Tibial nerve (tissue), 4 donors: Measurements from ENCODE around the gene CFAP61. TPM values are rescaled to one million over a fixed set of nuclear protein-coding genes. Genes with fewer than 3 reads are reported as not detected.
A peak's percentile ranks its signal among the peaks of the same experiment; 100 is the strongest.

Experiments used
- DNase-seq, 2 donors: peaks; one replicate each; pipeline ENCODE4 v3.0.0-alpha.2; 2019; ENCODE audit warnings: low spot score in 2 of 2
- H3K27ac ChIP-seq, 4 donors: fragments of 200-600 bp; sonication (generic) in 3 of 4; one replicate each; pipeline ENCODE4 v1.5.1; 2017 to 2019; ENCODE audit warnings: mild to moderate bottlenecking in 1 of 4
- H3K27me3 ChIP-seq, 2 donors: fragments of 200-600 bp; sonication (generic) in 1 of 2; one replicate each; pipeline versions ENCODE4 v1.5.1 to v1.6.0; 2017 to 2019
- H3K36me3 ChIP-seq, 3 donors: fragments of 200-600 bp; sonication (generic); one replicate each; pipeline ENCODE4 v1.5.1; 2018 to 2019
- H3K4me1 ChIP-seq, 4 donors: fragments of 200-600 bp; sonication (generic) in 3 of 4; one replicate each; pipeline ENCODE4 v1.5.1; 2017 to 2019
- H3K4me3 ChIP-seq, 4 donors: fragments of 200-600 bp; sonication (generic) in 3 of 4; one replicate each; pipeline ENCODE4 v1.5.1; 2017 to 2019; ENCODE audit warnings: mild to moderate bottlenecking in 1 of 4, moderate library complexity in 1 of 4
- H3K9me3 ChIP-seq, 4 donors: fragments of 200-600 bp; sonication (generic) in 3 of 4; one replicate each; pipeline ENCODE4 v1.5.1; 2017 to 2019
- CTCF ChIP-seq, 5 experiments: fragments of 200-600 bp in 3 of 5; fragments of 450-650 bp in 2 of 5; sonication (generic) in 3 of 5; IDR thresholded peaks; one replicate each; pipeline ENCODE4 v1.5.1; 2016 to 2019; ENCODE audit warnings: antibody characterized with exemption in 5 of 5, mild to moderate bottlenecking in 3 of 5, moderate library complexity in 2 of 5
- EP300 ChIP-seq, 2 donors: sonication (generic); formaldehyde crosslinking; IDR thresholded peaks; one replicate each; pipeline ENCODE4 v1.6.1; 2017; ENCODE audit warnings: antibody characterized with exemption in 2 of 2, mild to moderate bottlenecking in 1 of 2
- POLR2A ChIP-seq, 2 donors: fragments of 450-650 bp; IDR thresholded peaks; one replicate each; pipeline ENCODE4 v1.6.1; 2017; ENCODE audit warnings: antibody characterized with exemption in 2 of 2, mild to moderate bottlenecking in 2 of 2, moderate library complexity in 2 of 2
- WGBS, 2 donors: methylation state at CpG; one replicate each; pipeline ENCODE4 v1.1.5; 2018; 5-methylcytosine and 5-hydroxymethylcytosine counted together
- total RNA-seq, 4 donors: library from RNA; depleted of rRNA; stranded (reverse); fragments of >200 nt; gene quantifications; one replicate each; pipeline ENCODE4 v1.1.0, GENCODE V29; 2016

Gene CFAP61
- total RNA-seq, 4 donors from 2014 or later, result 0.21 to 1.5 (median 0.60) TPM; not detected in 1

- H3K27me3 ChIP-seq, result peaks cover 0 to 7% of the 10 kb centered on the region in 2 donors
- TF ChIP-seq CTCF (IDR thresholded peaks at IDR 0.05) (no peak), POLR2A (IDR thresholded peaks at IDR 0.05) (no peak), EP300 (IDR thresholded peaks at IDR 0.05) (no peak)
- no peak for DNase-seq
These were observed 24.1 kb downstream of the CFAP61 start for GRCh38 chr20:20076297-20077065.

GRCh38 chr20:20078041-20078440 is 25.7 kb downstream of the CFAP61 start:
- no peaks in the 10 kb centered on the region for H3K36me3 ChIP-seq
- no peak overlapping the region for H3K27ac ChIP-seq
- 89 to 91% methylated on average over 4 of the region's 4 CpGs for WGBS, 2 donors
- no peak for TF ChIP-seq EP300 (IDR thresholded peaks at IDR 0.05)
- H3K27me3 ChIP-seq, result peaks cover 0 to 7% of the 10 kb centered on the region in 2 donors
- no peaks in the 10 kb centered on the region for H3K4me1 ChIP-seq
- no peak for DNase-seq
- no peaks in the 10 kb centered on the region for H3K9me3 ChIP-seq
- H3K4me3 ChIP-seq, result no peak overlapping the region

More at GRCh38 chr20:20076297-20077065, 24.1 kb downstream of the CFAP61 start:
- Histone ChIP-seq H3K36me3 (no peaks in the 10 kb centered on the region), H3K27ac (no peak overlapping the region), H3K4me1 (no peaks in the 10 kb centered on the region), H3K4me3 (no peak overlapping the region), H3K9me3 (no peaks in the 10 kb centered on the region)
- 61 to 82% methylated on average over 9 of the region's 9 CpGs for WGBS, 2 donors

GRCh38 chr20:20079102-20079784 is 26.9 kb downstream of the CFAP61 start:
- peaks cover 0 to 7% of the 10 kb centered on the region in 2 donors for H3K27me3 ChIP-seq
- no peaks in the 10 kb centered on the region for H3K9me3 ChIP-seq
- no peak for DNase-seq
- WGBS, 2 donors, result 48 to 51% methylated on average over 5 of the region's 5 CpGs
- no peak overlapping the region for H3K4me3 ChIP-seq
- TF ChIP-seq EP300 (IDR thresholded peaks at IDR 0.05), result no peak
- no peak for TF ChIP-seq CTCF (IDR thresholded peaks at IDR 0.05)
- TF ChIP-seq POLR2A (IDR thresholded peaks at IDR 0.05), result no peak
- H3K27ac ChIP-seq, result no peak overlapping the region
- H3K36me3 ChIP-seq, result no peaks in the 10 kb centered on the region
- peaks cover 0 to 4% (median 0%) of the 10 kb centered on the region in 4 donors for H3K4me1 ChIP-seq

- Histone ChIP-seq H3K4me3 (no peak overlapping the region), H3K27ac (no peak overlapping the region), H3K4me1 (peaks cover 0 to 16% (median 0%) of the 10 kb centered on the region in 4 donors), H3K27me3 (peaks cover 0 to 7% of the 10 kb centered on the region in 2 donors), H3K9me3 (no peaks in the 10 kb centered on the region), H3K36me3 (no peaks in the 10 kb centered on the region)
- 4 to 5% methylated on average over 3 of the region's 3 CpGs for WGBS, 2 donors
- TF ChIP-seq POLR2A (IDR thresholded peaks at IDR 0.05) (no peak), EP300 (IDR thresholded peaks at IDR 0.05) (no peak), CTCF (IDR thresholded peaks at IDR 0.05) (peak in 4 of 5 experiments; percentile 30 to 66 (median 36))
- DNase-seq, result no peak
These were observed 31.5 kb downstream of the CFAP61 start for GRCh38 chr20:20083807-20084206.

GRCh38 chr20:20084296-20084752 is 32.0 kb downstream of the CFAP61 start:
- Histone ChIP-seq H3K9me3 (no peaks in the 10 kb centered on the region), H3K27me3 (peaks cover 0 to 7% of the 10 kb centered on the region in 2 donors), H3K36me3 (no peaks in the 10 kb centered on the region), H3K4me1 (peaks cover 0 to 16% (median 0%) of the 10 kb centered on the region in 4 donors), H3K4me3 (no peak overlapping the region), H3K27ac (no peak overlapping the region)
- TF ChIP-seq POLR2A (IDR thresholded peaks at IDR 0.05) (no peak), CTCF (IDR thresholded peaks at IDR 0.05) (no peak), EP300 (IDR thresholded peaks at IDR 0.05) (no peak)
- WGBS, 2 donors, result 83% methylated on average over 8 of the region's 8 CpGs
- DNase-seq, result no peak
